GM21367 (cell line): ENCODE data around the gene MRPS31.

Source experiments
- ATAC-seq: cut with Tn5 transposase; IDR thresholded peaks from one replicate; pipeline ENCODE4 v1.9.1; 2021; ENCODE audit not compliant: unreplicated experiment

Gene MRPS31

DNA sequence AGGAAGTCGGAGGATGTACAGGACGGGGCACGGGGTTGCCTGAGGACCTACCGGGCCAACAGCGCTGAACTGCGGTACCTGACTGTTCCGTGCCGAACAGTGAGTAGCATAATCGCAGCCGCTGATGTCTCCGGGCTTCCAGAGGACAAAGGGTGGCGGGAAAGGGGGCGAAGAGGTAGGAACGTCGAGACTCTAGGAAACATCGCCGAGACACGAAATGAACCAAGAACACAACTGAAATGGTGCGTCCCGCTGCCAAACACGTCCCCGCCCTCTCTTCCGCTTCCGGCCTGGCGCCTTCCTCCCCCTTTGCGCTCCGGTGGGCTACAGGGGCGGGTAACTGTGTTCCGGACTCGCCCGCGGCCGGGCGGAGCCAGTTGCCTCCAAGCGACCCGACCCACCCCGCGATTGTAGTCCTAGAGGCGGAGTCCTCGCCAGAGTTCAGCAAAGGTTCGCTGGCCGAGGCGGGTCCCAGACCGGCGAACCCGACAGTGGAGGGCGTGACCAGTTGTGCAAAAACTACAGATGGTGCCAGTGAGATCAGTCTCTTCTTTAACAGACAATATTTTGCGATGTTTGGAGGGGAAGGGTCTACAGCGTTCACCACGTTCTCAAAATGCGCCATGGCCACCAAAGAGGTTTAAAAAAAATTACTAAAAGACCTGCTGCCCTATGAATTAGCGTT is at the start of gene MRPS31:
Gene MRPS31 (minus strand): TSS at position 257 of the 685 bp plus-strand sequence. CDS start 54 bp downstream, at position 203.
- peak; percentile 95 for ATAC-seq

DNA sequence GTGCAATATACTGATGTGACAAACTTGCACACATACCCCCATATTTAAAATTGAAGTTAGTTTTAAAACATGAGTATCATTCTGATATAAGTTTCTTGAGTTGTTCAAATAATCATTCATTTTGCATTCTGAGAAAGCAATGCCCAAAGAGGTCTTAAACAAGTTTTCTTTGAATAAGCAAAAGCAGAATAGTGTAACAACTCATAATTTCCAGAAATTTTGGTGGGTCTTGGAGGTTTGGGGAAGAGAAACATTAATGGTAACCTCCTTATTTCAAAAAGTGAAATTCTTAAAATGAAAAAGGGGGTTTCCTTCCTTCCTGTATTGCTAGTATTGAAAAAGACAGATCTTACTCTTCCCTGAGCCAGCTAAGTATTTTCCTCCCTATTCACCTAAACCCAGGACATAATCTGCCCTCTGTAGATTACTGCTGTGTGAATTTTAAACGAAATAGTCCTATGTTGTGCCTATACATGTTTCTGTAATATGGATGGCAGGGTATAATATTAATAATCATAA is 48.9 kb upstream of the MRPS31 start:
- ATAC-seq = no peak

DNA sequence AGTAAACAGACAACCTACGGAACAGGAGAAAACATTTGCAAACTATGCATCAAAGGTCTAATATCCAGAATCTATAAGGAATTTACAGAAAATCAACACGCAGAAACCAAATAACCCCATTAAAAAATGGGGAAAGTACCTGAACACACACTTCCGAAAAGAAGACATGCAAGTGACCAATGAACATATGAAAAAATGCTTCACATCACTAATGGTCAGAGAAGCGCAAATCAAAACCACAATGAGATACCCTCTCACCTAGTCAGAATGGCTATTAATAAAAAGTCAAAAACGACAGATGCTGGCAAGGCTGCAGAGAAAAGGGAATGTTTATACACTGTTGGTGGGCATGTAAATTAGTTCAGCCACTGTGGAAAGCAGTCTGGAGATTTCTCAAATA is 47.9 kb upstream of the MRPS31 start:
- ATAC-seq = no peak

DNA sequence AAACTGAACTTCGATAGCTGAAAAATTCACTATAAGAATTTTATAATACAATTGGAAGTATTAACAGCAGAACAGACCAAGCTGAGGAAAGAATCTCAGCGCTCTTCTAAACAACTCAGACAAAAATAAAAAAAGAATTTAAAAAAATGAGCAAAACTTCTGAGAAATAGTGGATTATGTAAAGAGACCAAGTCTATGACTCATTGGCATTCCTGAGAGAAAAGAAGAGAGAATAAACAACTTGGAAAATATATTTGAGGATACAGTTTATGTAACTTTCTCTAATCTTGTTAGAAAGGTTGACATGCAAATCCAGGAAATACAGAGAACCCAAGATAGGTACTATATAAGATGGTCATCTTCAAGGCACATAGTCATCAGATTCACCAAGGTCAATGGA is 43.8 kb upstream of the MRPS31 start:
- no peak for ATAC-seq

DNA sequence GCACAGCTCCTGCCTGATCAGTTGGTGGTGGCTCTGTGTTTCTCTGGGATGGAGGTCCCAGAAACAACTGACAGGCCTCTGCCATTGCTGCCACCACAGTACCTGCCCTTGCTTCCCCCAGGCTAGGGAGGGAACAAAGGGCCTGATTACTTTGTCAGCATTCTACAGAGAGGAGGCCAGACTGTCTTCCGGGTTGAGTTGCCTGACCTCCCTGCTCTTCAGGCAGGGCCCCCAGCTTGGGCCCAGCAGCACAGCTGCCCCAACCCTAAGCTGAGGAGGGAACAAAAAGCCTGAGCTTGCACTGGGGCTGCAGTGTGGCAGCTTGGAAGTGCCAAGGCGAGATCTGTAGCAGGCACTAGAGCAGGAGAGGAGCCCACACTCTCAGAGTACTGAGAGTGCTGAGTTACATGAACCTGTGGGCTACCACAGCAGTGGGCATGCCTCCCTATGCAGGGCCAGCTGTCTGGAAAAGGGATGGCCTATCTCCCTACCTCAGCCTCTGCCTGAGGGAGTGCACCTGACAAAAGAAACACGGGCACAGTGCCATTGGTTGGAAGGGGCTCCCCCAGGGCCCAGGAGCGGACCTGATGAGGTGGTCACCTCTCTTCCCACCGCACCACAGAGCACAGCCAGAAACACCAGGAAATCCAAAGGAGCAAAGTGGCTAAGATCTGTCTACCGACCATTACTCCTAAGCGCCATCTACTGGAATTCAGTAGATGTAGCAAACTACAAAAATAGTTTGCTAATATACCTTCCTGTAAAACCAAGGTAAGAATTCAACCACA is 42.9 kb upstream of the MRPS31 start:
- no peak for ATAC-seq

DNA sequence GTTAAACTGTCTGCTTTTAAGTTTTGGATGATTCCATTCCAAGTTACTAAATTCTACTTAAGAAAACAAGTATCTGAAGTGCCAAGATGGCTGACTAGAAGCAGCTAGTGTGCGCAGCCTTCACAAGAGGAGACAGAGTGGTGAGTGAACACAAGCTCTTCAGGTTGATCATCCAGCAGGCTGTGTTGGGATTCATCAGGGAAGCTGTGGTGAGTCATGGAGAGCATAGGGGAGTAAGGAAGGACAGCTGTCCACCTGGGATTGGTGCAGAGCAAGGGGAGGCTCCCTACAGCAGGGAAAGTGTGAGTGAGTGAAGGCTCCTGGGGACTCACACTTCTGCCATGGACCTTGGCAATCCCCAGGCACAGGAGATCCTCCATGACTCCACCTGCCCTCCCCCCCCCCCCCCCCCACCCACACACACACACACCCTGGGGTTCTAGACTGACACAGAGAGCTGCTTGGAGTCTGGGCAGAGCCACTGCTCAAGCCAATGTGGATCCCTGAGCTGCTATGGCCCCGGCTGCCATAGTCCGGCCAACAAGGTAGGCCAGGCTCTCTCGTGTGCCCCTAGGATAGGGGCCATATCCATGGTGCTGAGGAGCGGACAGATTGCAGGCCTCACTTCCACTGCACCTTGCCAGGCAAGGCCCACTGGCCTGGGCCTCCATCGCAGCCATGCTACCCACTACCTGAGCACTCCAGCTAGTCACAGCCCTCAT is 41.9 kb upstream of the MRPS31 start:
- no peak for ATAC-seq

DNA sequence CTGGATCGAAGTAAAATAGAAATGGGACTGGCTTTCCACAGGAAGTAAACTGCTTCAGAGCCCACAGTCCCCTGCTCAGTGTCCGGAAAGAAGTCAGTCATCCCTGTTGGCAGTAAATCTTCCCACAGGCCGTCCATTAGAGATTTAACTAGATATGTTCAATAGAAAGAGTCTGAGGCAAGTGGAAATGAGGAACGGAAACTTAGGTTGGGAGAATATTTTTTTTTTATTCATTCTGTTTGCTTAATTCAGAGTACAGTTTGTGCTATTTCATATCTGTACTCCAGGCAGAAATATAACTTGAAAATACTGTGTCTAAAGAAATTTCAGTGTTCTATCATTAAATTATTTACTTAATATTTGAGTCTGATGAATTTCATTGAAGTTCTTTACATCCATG is 41.1 kb upstream of the MRPS31 start:
- ATAC-seq = no peak

DNA sequence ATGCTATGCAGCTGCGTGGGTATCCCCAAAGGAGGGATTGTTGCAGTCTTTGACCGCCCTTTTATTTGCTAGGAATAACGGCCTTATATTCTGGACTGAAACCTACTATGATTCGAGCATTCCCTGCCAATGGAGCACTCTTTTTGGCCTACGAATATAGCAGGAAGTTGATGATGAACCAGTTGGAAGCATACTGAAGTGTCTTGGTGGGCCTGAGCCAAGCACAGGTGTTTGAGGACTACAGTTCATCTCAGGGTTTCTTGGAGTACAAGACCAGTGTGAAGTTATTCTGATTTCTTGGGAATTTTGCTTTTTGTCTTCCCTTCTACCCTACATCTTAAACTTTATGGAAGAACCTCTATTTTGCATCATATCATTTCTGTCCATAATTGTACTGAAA is 38.5 kb upstream of the MRPS31 start:
- ATAC-seq = no peak

DNA sequence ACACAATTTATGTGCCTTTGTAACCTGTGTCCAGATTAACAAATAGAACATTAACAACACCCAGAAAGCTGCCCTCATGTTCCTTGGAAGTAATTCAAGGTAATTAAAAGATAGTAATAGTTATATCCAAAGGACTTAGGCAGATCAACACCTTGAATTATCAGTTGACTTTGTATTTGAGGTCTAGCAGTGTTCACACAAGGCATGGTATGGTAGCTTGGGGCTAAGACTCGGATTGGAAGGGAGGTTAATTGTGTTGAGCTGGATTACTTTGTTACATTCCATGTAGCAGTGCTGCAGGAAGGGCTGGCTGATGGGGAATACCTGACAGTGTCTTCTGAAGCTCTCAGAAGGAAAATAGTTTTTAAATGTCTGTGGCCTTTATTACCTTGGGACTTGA is 35.3 kb upstream of the MRPS31 start:
- ATAC-seq = no peak

DNA sequence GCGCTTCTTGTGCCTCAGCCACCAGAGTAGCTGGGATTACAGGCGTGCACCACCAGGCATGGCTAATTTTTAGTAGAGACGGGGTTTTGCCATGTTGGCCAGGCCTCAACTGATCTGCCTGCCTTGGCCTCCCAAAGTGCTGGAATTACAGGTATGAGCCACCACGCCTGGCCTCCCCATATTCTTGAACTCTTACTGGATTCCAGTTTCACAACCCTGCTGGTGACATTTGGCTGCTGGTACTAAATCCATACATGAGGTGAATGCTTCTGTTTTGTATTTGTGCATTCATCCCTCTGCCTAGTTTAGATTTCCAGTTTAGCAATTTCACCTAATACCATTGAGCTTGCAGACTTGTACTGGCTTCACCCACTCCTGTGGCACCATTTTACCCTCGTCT is 32.3 kb upstream of the MRPS31 start:
- no peak for ATAC-seq

DNA sequence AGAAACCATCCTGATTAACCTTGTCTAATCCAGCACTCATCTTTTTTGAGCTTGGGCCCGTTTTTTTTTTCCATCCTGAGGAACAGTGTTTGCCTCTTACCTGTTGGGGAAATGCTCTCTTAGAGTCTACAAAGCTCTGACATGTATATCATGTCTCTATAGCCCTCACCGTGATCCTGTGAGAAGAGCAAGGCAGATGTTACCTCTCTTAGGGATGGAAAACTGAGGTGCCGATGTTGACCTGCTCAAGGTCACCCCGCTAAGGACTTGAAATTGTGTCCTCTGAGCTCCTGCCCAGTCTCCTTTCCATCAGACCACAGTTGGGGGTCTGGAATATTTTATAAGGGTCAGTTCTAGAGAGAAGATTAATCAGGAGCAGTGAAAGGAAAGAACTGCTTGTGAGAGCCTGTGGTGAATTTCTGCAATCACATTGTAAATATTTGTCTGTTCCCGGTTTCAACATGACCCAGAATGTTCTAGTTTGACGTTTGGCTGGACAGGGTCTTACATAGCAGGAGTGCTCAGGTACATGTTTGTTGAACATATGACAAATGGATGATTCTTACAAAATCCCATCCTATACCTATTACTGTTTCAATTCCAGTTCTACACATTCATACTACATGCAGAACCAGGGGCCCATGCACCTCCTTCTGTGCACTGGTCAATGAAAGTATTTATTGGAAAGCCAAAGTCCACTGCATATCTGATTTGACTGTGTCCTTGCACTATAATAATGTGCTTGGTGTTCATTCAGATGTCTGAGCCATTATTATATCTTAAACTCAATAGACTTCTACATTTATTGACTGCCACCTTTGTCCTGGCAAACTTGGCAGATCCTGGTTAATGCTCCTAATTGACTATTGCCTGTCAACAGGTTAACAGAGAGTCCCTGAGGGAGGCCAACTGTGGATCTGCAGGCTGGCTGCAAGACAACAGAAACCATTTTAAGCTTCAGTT is 30.5 kb upstream of the MRPS31 start:
- ATAC-seq = no peak

DNA sequence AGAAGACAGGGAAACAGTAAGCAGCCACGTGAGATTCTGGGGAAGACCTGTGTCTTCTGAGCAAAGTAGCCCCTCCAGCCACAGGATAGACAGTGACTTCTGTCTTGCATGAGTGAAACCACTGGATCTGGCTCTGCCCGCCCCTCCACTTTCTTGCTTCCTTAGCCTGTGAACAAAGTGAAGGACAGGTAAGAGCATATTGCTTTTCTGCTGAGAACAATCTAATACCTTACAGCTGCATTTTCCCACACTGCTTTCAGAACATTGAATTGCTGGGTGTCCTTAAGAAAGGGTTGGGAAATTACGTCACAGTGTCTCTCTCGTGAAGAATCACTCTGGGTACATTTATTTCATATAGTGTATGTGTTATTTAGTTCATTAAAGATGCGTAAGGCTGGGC is 29.6 kb upstream of the MRPS31 start:
- no peak for ATAC-seq

DNA sequence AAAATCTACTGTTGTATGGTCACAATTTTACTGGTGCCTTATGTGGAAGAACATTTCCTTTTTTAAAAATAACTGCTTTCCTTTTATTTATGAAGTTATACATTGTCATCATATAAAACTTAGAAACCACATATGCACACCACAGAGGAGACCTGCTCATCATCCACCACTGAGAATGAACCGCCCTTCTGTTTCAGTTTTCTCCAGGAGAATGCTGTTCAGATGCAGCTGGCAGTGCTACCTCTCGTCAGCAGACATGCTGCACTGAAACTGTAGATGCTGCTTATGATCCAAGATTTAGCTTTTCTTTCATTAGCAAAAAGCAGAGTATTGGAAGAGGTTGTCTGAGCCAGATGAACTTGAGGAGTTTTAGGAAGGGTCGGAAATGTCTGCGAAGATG is 28.5 kb upstream of the MRPS31 start:
- ATAC-seq = no peak

DNA sequence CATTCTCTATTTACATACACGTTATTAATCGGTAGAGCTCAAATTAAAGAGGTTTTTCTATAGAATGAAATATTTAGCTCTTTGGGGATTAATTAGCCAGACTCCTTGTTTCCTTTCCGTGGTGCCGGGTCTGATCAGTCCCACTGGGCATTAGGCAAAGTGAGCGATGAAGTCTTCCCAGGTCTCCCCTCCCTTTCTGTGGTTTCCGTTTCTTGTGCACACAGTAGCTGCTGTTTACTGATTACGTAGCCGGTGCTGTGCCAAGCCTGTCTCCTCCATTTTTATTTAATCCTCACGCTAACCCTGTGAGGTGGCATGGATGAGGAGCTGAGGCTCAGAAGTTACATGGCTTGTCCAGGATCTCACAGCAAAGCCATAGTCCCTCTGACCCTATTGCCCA is 27.4 kb upstream of the MRPS31 start:
- ATAC-seq = no peak

DNA sequence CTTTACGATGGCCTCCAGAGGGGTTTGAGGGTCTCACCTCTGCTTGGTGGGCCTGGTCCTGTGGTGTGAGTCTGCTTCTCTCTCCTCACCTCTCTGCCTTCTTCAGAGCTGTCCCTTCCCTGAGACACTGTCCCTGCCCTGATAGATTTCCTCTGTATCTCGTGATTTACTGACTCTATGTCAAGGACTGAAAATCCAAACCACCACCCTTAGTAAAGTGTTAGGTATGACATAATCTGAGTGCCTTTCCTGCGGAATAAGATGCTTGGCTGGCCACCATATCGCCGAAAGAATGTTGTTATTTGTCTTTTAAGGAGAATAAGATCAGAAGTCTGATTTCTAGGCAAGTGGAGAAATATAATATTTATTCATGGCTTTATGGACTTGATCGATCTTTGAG is 25.7 kb upstream of the MRPS31 start:
- no peak for ATAC-seq

DNA sequence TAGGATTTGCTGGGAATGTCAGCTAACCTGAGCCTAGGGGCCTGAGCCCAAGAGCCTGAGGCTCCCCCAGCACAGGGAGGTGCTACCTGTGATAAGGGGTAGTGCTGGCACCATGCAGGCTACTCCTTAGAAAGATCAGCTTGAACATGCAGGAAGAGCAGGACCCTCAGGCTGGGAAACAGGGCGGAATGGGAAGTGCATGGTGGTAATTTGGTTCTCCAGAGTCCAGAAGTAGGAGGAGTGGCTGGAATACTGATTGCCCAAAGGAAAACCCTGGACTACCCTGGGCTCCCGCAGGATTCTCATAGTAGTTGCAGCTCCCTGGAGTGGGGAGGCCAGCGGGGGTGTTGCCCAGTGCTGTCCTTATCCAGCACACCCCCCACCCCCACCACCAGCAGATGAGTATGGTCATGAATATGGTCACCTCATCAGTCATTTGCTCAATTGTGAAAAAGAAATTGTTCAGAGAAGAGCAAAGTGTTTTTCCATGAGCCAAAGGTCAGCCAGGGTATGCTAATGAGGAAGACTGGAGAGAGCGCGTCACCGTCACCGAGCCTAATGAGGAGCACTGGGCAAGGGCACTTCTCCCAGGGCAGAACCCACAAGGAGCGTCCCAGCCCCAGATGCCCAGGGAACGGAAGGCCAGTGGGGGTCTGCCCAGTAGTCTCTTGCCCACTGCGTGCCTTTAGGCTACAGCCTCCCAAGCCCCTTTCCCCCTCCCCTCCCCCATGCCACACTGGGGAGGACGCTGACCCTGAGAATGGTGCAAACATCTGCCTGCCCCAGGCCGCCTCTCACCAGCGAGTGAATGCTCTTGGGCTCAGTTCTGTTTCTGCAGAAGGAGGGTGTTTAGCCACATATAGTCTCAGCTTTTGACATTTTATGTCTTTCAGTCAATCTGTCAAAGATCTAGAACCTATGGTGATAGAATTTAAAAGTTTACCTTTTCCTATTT is 23.7 kb upstream of the MRPS31 start:
- no peak for ATAC-seq

DNA sequence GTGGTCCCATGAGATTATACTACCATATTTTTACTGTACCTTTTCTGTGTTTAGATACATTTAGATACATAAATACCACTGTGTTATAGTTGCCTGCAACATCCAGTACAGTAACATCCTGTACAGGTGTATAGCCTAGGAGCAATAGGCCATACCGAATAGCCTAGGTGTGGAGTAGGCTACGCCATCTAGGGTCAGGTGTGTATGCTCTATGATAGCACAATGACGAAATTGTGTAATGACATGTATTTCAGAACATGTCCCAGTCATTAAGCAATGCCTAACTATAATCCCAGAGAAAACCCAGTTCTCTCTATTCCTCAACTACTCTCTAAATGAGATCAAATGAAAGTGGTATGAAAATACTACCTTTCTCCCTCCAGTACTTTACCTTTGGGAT is 22.3 kb upstream of the MRPS31 start:
- ATAC-seq = no peak

DNA sequence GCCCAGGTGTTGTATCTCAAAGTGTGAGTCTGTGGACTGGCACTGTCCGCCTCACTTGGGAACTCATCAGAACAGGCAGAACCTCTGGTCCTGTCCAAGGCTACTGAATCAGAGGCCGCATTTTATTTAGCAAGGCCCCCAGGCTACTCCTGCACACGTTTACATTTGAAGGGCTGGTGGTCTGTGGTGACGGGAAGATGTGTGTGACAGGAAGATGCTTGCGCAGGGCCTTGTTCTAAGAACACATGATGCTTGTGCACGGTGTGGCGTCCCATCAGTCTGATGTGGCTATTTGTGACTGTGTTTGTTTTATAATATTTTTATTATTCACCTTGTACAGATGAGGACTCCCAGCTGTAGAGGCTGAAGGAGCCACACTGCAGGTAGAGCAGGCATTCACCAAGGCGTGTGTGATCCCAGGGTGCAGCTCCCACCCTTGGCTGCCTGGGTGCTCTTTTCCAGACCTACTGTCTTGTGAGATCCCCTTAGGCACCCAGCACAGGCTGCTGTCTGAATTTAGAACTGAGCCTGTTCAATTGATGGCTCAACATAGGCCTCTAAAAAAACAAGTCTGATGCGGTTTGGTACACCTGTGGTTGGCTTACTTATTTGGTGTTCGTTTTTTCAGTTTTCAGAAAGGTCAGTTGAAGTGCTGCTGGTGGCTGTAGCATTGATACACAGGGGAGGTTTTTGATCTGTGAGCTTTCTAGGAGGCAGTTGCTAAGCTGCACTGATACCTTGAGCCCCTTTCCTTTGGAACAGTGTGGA is 21.5 kb upstream of the MRPS31 start:
- no peak for ATAC-seq

DNA sequence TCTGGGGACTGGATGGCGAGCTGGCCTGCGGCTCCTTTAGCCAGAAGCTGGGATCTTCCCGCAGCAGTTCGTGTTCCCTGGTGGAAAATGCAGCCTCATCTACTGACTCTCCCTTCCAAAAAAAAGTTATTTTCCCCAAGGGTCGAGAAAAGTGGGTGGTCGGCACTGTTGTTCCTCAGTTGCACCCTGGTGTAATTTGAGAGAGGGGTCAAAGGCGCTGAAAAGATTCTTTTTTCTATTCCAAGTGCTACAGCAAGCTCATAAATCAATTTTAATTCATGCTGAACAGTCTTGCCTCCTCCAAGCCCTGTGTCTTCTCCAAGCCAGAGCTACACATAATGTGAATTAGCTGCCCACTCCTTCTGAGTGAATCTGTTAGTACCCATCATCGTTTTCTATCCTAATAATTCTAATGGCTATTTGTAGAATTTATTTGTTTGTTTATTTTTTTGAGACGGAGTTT is 19.2 kb upstream of the MRPS31 start:
- no peak for ATAC-seq
